Prostate gland (tissue), 2 donors: Measurements from ENCODE around the gene CHPF.

Source experiments
- POLR2AphosphoS5 ChIP-seq: sonication (generic); formaldehyde crosslinking; IDR thresholded peaks from one replicate; pipeline ENCODE4 v1.6.1; 2017; ENCODE audit warnings: antibody characterized with exemption
- TF ChIP-seq, protein P1 (sequence below), 4 experiments: fragments of 200-600 bp in 2 of 4; fragments of 450-650 bp in 2 of 4; sonication (generic) in 2 of 4; IDR thresholded peaks; 1 replicate in 3 of 4; 2 replicates in 1 of 4; pipeline ENCODE4 v1.5.1; 2016 to 2019; ENCODE audit warnings: antibody characterized with exemption in 4 of 4, mild to moderate bottlenecking in 2 of 4, moderate library complexity in 2 of 4

- no peak for TF ChIP-seq POLR2AphosphoS5
- TF ChIP-seq, protein P1, sequence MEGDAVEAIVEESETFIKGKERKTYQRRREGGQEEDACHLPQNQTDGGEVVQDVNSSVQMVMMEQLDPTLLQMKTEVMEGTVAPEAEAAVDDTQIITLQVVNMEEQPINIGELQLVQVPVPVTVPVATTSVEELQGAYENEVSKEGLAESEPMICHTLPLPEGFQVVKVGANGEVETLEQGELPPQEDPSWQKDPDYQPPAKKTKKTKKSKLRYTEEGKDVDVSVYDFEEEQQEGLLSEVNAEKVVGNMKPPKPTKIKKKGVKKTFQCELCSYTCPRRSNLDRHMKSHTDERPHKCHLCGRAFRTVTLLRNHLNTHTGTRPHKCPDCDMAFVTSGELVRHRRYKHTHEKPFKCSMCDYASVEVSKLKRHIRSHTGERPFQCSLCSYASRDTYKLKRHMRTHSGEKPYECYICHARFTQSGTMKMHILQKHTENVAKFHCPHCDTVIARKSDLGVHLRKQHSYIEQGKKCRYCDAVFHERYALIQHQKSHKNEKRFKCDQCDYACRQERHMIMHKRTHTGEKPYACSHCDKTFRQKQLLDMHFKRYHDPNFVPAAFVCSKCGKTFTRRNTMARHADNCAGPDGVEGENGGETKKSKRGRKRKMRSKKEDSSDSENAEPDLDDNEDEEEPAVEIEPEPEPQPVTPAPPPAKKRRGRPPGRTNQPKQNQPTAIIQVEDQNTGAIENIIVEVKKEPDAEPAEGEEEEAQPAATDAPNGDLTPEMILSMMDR (IDR thresholded peaks at IDR 0.05): no peak
Observed at GRCh38 chr2:219533930-219534661, 9.5 kb downstream of the CHPF start.
